Left lung (tissue), 10 donors: Measurements from ENCODE around the gene SLC2A11. TPM values are rescaled to one million over a fixed set of nuclear protein-coding genes. Genes with fewer than 3 reads are reported as not detected.

ENCODE experiments used
- ATAC-seq: fragments of 200-7000 bp; cut with Tn5 transposase; one replicate; pipeline ENCODE4 v1.9.1; 2020; ENCODE audit warnings: moderate library complexity
- DNase-seq, 4 donors: peaks; one replicate each; pipeline ENCODE4 v3.0.0-alpha.2; 2013 to 2020
- H3K27ac ChIP-seq, 2 donors: fragments of 200-600 bp; sonication (generic) in 1 of 2; one replicate each; pipeline versions ENCODE4 v1.5.0 to v1.8.0; 2020 to 2021
- H3K27me3 ChIP-seq, 2 donors: fragments of 200-600 bp; sonication (generic) in 1 of 2; one replicate each; pipeline versions ENCODE4 v1.5.0 to v1.8.0; 2020 to 2021
- H3K36me3 ChIP-seq, 2 donors: fragments of 200-600 bp; sonication (generic) in 1 of 2; one replicate each; pipeline versions ENCODE4 v1.5.0 to v1.8.0; 2020 to 2021
- H3K4me1 ChIP-seq, 2 donors: fragments of 200-600 bp; one replicate each; pipeline ENCODE4 v1.8.0; 2021
- H3K4me3 ChIP-seq, 2 donors: fragments of 200-600 bp; sonication (generic) in 1 of 2; one replicate each; pipeline versions ENCODE4 v1.5.0 to v1.8.0; 2020 to 2021; ENCODE audit warnings: mild to moderate bottlenecking in 1 of 2
- H3K9me3 ChIP-seq, 2 donors: fragments of 200-600 bp; sonication (generic) in 1 of 2; one replicate each; pipeline versions ENCODE4 v1.5.0 to v1.8.0; 2020 to 2021
- intact Hi-C, 2 donors: fragments of 100-400 bp; cut with DNase I; formaldehyde crosslinking; loops; one replicate each; pipeline versions ENCODE4 v1.11.2 to v1.14.2; 2022
- polyA plus RNA-seq, 6 donors: library from polyadenylated mRNA; unstranded; fragments of 120-200 nt; gene quantifications; one replicate each; pipeline ENCODE4 v1.2.1, GENCODE V29; 2013; ENCODE audit not compliant: insufficient read length in 6 of 6
- total RNA-seq, 2 donors: library from RNA; stranded (reverse); fragmentation: NEBNext Ultra II Directional; extraction: Animal tissue kit (Norgen Biotek cat#: 25700); gene quantifications; one replicate each; pipeline ENCODE4 v1.2.1, GENCODE V29; 2021
- TF ChIP-seq, protein P1 (sequence below), 2 donors: fragments of 200-600 bp; sonication (generic) in 1 of 2; IDR thresholded peaks; one replicate each; pipeline versions ENCODE4 v1.5.0 to v1.8.0; 2021; ENCODE audit warnings: antibody characterized with exemption in 2 of 2
- donor health status: DM: no; HTN: yes; CAD: no.
- donor health status: DM: no; HTN: no; CAD: no.

The SLC2A11 gene
- total and polyA plus RNA-seq, 8 donors = 9.9 to 26.7 (median 18.9) TPM

DNA sequence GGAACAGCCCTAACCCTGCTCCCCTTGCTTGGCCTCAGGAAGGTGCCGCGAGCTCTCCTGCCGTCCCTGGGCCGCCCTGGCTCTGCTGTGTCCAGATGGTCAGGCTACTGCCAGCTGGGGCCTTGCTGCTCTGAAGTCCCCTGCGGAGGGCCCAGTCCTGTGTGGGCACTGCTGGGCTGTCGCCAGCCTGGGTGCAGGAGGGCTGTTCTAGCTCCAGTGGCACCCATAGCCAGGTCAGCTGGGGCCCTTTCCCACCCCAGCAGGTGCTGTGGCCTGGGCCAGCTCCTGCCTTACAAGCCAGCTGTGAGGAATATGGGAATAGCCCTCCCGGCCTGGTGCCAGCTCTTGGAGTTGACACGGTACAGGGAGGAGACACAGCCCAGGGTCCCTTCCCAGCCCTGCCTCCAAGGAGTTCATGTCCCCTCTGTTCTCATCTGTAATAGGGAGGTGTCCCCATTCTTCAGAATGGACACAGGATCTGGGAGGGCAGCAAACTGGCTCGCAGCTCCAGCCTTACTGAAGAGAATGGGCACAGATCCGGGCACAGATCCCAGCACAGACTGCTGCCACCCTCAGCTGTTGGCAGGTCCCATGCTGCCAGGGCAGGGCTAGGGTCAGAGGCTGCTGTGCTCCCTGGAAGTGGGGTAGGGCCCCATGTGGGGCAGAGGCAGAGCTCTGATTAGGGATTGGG, 22.7 kb upstream of the SLC2A11 start:
- Histone ChIP-seq H3K27me3 (no peaks in the 10 kb centered on the region), H3K4me1 (peaks cover 9 to 21% of the 10 kb centered on the region in 2 donors), H3K4me3 (no peak overlapping the region), H3K36me3 (peaks cover 0 to 71% of the 10 kb centered on the region in 2 donors), H3K27ac (no peak overlapping the region), H3K9me3 (no peaks in the 10 kb centered on the region)
- intact Hi-C loops = loop anchor here (5.0 to 10.0 kb wide), 2 partner anchors 50 to 63 kb away; partner anchors contain the start of genes MMP11 (in 1 of the 2) and SMARCB1 (in 1 of the 2)
- ATAC-seq (no peak), DNase-seq (peak in 1 of 4 donors; percentile 60)
- TF ChIP-seq, protein P1, sequence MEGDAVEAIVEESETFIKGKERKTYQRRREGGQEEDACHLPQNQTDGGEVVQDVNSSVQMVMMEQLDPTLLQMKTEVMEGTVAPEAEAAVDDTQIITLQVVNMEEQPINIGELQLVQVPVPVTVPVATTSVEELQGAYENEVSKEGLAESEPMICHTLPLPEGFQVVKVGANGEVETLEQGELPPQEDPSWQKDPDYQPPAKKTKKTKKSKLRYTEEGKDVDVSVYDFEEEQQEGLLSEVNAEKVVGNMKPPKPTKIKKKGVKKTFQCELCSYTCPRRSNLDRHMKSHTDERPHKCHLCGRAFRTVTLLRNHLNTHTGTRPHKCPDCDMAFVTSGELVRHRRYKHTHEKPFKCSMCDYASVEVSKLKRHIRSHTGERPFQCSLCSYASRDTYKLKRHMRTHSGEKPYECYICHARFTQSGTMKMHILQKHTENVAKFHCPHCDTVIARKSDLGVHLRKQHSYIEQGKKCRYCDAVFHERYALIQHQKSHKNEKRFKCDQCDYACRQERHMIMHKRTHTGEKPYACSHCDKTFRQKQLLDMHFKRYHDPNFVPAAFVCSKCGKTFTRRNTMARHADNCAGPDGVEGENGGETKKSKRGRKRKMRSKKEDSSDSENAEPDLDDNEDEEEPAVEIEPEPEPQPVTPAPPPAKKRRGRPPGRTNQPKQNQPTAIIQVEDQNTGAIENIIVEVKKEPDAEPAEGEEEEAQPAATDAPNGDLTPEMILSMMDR (IDR thresholded peaks at IDR 0.05) = no peak

DNA sequence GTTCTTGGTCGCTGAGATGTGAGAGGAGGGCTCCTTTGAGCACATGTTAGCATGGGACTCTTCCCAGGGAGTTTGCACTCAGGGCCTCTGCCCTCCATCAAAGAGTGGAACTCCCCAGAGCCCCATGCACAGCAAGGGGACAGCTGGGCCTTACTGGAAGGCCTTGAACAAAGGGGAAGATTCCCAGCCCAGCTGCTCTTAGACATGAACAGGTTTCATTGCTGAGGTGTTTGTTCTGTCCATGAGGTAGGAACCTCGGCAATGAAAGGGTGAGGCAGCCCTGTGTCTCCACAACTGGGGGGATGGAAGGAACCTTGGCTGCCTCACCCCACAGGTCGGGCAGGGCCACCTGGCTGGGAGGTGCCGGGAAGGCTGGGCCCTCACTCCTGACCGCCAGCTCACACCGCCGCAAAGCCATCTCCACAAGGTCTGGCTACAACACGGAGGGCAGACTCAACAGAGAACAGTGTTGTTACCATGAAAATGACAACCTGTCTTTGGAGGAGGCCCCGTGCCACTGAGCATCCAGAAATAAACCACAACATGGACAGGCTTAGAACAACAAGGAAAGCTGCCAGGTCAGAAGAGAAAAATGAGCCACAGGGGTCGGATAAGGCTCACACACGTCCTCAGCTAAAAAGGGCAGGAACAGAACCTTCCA, 22.1 kb upstream of the SLC2A11 start:
- Histone ChIP-seq H3K4me1 (peaks cover 9 to 21% of the 10 kb centered on the region in 2 donors), H3K27me3 (no peaks in the 10 kb centered on the region), H3K9me3 (no peaks in the 10 kb centered on the region), H3K4me3 (no peak overlapping the region), H3K36me3 (peaks cover 0 to 66% of the 10 kb centered on the region in 2 donors), H3K27ac (no peak overlapping the region)
- DNase-seq = peak in 1 of 4 donors; percentile 43
- ATAC-seq = no peak
- TF ChIP-seq, protein P1 (IDR thresholded peaks at IDR 0.05) = no peak
- intact Hi-C loops = loop anchor here (5.0 to 10.0 kb wide), 2 partner anchors 51 to 63 kb away; partner anchors contain the start of genes MMP11 (in 1 of the 2) and SMARCB1 (in 1 of the 2)

DNA sequence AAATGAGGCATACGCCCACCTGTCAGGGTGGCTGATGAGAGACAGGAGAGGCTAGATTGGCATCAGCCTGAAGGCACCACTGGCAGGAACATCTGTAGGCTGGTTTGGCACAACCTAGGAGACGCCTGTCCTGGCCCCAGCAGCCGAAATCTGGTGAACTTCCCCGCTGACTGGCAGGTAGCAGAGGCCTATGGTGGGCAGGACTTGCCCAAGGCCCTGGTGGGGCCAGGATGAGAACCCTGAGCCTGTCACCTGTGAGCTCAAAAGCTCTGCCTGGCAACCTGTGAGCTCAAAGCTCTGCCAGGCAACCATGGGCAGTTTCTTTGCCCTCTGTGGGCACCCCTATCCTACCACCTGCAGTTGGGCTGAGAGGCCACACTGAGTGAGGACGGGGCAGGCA, 21.4 kb upstream of the SLC2A11 start:
- peaks cover 0 to 59% of the 10 kb centered on the region in 2 donors for H3K36me3 ChIP-seq
- intact Hi-C loops = loop anchor here (5.0 to 10.0 kb wide), 2 partner anchors 51 to 64 kb away; partner anchors contain the start of genes MMP11 (in 1 of the 2) and SMARCB1 (in 1 of the 2)

DNA sequence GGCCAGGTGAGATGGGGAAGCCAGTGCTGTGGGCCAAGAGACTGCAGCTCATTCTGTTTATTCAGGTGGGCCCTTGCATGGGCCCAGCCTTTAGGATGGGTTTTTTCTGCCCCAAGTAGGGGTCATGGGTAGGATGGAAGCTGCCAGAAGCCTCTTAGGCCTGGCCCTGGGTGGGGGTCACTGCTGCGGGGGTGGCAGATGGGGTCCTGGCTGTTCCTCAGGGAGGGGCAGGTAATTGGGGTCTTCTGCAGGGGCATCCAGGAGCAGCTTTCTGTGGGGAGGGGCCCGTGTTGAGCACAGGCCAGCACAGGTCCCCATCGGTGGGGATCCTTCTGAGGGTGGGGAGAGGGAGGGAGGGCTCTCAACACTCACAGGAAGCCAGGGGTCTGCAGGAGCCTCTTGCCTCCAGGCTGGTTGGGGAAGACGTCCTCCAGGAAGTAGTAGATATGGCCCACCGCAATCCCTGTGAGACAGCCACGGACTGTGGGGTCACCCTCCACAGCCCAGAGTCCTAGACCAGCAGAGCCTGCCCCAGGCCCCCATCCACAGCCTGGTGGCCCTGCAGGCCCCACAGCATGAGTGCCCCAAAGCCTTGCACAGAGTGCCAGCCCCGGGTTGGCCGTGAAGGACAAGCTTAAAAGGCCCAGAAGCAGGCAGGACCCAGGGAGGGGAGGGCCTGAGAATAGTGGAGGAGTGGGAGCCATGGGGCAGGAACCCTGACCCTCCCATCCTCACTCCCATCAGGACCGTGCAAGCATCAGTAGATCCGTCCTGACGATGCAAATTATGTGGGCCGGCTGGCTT, 20.8 kb upstream of the SLC2A11 start:
- no peak overlapping the region for H3K4me3 ChIP-seq

More for the DNA sequence above, 21.4 kb upstream of the SLC2A11 start:
- peak in 1 of 4 donors; percentile 49 for DNase-seq
- Histone ChIP-seq H3K9me3 (no peaks in the 10 kb centered on the region), H3K27me3 (no peaks in the 10 kb centered on the region), H3K27ac (no peak overlapping the region), H3K4me1 (peaks cover 9 to 21% of the 10 kb centered on the region in 2 donors), H3K4me3 (no peak overlapping the region)
- TF ChIP-seq, protein P1 (IDR thresholded peaks at IDR 0.05) = no peak
- ATAC-seq = no peak

More for the DNA sequence above, 20.8 kb upstream of the SLC2A11 start:
- no peak overlapping the region for H3K27ac ChIP-seq
- DNase-seq (peak in 1 of 4 donors; percentile 60), ATAC-seq (no peak)
- H3K27me3 ChIP-seq = no peaks in the 10 kb centered on the region
- no peaks in the 10 kb centered on the region for H3K9me3 ChIP-seq
- TF ChIP-seq, protein P1 (IDR thresholded peaks at IDR 0.05) = no peak
- peaks cover 9 to 21% of the 10 kb centered on the region in 2 donors for H3K4me1 ChIP-seq
- intact Hi-C loops = loop anchor here (5.0 to 10.0 kb wide), 2 partner anchors 52 to 65 kb away; partner anchors contain the start of genes MMP11 (in 1 of the 2) and SMARCB1 (in 1 of the 2)
- H3K36me3 ChIP-seq = peaks cover 0 to 53% of the 10 kb centered on the region in 2 donors
